NB4 (cell line): ENCODE measurements around the gene RPS15.

Source experiments
- POLR2A ChIP-seq: IDR thresholded peaks from 2 replicates; pipeline ENCODE4 v1.6.1; 2011; ENCODE audit warnings: mild to moderate bottlenecking; ENCODE audit not compliant: insufficient read length; ENCODE audit errors: extremely low read depth
- TF ChIP-seq, protein P1 (sequence below): IDR thresholded peaks from one replicate; pipeline ENCODE4 v1.5.1; 2012; ENCODE audit warnings: low read depth, low read length

DNA sequence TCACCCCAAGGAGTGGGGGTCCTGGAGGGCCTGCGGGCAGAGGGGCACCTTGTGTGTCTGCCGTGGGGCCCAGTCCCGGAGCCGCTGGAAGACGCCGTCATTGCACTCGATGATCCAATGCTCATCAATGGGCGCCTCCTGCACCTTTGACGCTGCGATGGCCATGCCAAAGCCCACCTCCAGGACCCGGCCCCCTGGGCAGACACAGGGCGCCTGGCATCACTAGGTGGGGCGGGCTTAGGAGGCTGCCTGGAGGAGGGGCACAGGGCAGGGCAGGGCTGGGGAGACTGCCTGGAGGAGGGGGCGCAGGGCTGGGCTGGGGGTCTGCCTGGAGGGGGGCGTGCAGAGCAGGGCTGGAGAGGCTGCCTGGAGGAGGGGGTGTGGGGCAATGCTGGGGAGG lies 38.5 kb upstream of the RPS15 start:
- TF ChIP-seq, protein P1, sequence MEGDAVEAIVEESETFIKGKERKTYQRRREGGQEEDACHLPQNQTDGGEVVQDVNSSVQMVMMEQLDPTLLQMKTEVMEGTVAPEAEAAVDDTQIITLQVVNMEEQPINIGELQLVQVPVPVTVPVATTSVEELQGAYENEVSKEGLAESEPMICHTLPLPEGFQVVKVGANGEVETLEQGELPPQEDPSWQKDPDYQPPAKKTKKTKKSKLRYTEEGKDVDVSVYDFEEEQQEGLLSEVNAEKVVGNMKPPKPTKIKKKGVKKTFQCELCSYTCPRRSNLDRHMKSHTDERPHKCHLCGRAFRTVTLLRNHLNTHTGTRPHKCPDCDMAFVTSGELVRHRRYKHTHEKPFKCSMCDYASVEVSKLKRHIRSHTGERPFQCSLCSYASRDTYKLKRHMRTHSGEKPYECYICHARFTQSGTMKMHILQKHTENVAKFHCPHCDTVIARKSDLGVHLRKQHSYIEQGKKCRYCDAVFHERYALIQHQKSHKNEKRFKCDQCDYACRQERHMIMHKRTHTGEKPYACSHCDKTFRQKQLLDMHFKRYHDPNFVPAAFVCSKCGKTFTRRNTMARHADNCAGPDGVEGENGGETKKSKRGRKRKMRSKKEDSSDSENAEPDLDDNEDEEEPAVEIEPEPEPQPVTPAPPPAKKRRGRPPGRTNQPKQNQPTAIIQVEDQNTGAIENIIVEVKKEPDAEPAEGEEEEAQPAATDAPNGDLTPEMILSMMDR = no peak
- no peak for TF ChIP-seq POLR2A
